Measurements from ENCODE around the gene SP110. TPM values are rescaled to one million over a fixed set of nuclear protein-coding genes. Genes with fewer than 3 reads are reported as not detected.

SP110 gene
- total and polyA plus RNA-seq, 8 donors, result 22.9 to 48.4 (median 39.3) TPM

DNA sequence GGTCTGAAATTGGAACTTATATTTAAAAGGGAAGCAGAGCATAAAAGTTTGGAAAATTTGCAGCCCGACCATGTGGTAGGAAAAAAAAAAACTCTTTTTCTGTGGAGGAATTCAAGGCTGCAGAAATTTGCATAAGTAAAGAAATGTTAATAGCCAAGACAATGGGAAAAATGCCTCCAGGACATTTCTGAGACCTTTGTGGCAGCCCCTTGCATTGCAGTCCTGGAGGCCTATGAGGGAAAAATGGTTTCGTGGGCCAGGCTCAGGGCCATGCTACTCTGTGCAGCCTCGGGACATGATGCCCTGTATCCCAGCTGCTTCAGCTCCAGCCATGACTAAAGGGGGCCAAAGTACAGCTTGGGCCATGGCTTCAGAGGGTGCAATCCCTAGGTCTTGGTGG is 79.1 kb downstream of the SP110 start:
- Histone ChIP-seq H3K27me3 (no peaks in the 10 kb centered on the region), H3K9me3 (no peaks in the 10 kb centered on the region), H3K4me1 (no peaks in the 10 kb centered on the region), H3K36me3 (no peaks in the 10 kb centered on the region), H3K4me3 (no peak overlapping the region), H3K27ac (no peak overlapping the region)
- intact Hi-C loops (cut with DNase I), result no loop called here
- no peak for DNase-seq
- no peak for ATAC-seq
- TF ChIP-seq, protein P1, sequence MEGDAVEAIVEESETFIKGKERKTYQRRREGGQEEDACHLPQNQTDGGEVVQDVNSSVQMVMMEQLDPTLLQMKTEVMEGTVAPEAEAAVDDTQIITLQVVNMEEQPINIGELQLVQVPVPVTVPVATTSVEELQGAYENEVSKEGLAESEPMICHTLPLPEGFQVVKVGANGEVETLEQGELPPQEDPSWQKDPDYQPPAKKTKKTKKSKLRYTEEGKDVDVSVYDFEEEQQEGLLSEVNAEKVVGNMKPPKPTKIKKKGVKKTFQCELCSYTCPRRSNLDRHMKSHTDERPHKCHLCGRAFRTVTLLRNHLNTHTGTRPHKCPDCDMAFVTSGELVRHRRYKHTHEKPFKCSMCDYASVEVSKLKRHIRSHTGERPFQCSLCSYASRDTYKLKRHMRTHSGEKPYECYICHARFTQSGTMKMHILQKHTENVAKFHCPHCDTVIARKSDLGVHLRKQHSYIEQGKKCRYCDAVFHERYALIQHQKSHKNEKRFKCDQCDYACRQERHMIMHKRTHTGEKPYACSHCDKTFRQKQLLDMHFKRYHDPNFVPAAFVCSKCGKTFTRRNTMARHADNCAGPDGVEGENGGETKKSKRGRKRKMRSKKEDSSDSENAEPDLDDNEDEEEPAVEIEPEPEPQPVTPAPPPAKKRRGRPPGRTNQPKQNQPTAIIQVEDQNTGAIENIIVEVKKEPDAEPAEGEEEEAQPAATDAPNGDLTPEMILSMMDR (IDR thresholded peaks at IDR 0.05), result no peak

DNA sequence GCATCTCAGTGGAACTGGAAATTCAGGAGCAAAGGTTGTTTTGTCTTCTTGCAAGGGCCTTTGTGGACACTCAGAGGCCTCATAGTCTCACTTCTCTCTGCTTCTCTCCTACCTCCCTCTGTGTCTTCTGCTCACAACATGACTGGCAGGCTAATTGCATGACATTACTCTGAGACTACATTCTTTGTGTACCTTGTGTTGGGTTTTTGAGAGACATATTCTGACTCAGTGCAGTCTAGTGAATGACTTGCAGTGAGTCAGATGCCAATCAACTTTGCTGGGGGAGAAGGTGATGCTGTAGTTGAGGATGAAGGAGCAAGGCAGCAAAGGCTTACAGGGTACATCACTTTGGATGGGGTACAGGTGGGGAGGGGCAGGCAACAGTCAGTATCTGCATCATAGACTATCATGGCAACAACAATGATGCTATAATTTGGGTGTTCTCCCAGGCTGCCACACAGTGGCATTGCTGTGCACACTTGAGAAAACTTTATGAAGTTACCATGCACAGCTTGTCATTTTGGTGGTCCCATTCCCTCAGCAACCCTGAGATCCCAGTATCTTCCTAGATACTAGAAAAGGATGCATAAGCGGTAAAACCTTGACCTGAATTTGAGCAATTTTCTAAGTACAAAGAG is 81.8 kb downstream of the SP110 start:
- no peaks in the 10 kb centered on the region for H3K4me1 ChIP-seq
- DNase-seq (no peak), ATAC-seq (no peak)
- H3K36me3 ChIP-seq, result no peaks in the 10 kb centered on the region
- TF ChIP-seq, protein P1 (IDR thresholded peaks at IDR 0.05), result no peak
- no peak overlapping the region for H3K27ac ChIP-seq
- peaks cover 0 to 9% of the 10 kb centered on the region in 2 donors for H3K9me3 ChIP-seq
- H3K4me3 ChIP-seq, result no peak overlapping the region
- intact Hi-C loops (cut with DNase I), result no loop called here
- no peaks in the 10 kb centered on the region for H3K27me3 ChIP-seq

DNA sequence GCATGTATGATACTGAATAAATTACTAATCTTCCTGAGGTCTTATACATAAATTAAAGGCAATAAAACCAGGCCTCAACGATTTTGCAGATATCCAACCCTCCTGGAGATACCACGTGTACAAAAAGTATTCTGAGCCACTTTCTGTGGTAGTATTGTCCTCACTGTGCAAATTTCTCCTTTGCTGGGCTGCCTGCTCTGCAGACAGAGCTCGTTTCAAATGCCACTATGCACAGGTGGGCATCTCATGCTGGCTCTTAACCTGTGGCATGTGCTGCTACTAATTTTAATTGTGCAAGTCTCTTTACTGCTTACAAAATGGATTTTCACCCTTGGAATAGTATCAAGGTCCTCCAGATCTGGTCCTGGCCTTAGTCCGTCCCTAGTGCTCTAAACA is 84.7 kb downstream of the SP110 start:
- H3K27me3 ChIP-seq, result no peaks in the 10 kb centered on the region
- no peak for DNase-seq
- ATAC-seq, result no peak
- H3K4me1 ChIP-seq, result peaks cover 0 to 3% of the 10 kb centered on the region in 2 donors
- intact Hi-C loops (cut with DNase I), result no loop called here
- peaks cover 0 to 13% of the 10 kb centered on the region in 2 donors for H3K9me3 ChIP-seq
- H3K36me3 ChIP-seq, result no peaks in the 10 kb centered on the region
- TF ChIP-seq, protein P1 (IDR thresholded peaks at IDR 0.05), result no peak
- no peak overlapping the region for H3K27ac ChIP-seq
- H3K4me3 ChIP-seq, result no peak overlapping the region

DNA sequence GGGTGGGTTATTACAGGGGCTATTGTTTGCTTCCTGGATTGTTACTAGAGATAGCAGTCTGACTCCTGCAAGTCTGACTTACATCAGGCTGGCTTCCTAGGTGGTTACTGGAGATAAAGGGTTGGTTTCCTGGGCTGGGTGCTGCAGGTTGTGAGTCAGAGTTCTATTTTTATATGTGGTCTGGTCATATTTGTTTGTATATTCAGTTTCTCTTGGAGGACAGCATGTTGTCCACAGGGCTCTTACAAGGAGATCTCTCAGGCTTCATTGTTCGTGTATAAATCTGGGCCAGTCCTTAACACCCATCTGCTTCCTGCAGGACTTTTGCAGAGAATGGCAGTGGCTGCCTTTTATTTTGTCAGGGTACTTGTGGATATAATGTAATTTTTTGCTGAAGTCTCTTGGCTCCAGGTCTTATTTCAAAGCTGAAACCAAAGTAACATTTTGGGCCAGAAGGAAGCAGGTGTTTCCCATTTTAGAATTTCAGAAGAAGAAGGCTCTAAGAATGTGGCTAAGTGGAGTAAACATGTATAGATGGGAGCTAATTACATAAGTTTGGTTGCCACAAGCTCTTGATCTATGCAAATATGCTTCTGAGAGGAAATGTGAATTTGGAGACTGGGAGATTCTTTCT is 85.2 kb downstream of the SP110 start:
- H3K4me3 ChIP-seq, result no peak overlapping the region
- no peaks in the 10 kb centered on the region for H3K27me3 ChIP-seq
- DNase-seq (no peak), ATAC-seq (no peak)
- peaks cover 0 to 13% of the 10 kb centered on the region in 2 donors for H3K9me3 ChIP-seq
- H3K27ac ChIP-seq, result peak overlapping the region in 1 of 2 donors; percentile 16
- H3K36me3 ChIP-seq, result no peaks in the 10 kb centered on the region
- intact Hi-C loops (cut with DNase I), result no loop called here
- peaks cover 0 to 4% of the 10 kb centered on the region in 2 donors for H3K4me1 ChIP-seq
- TF ChIP-seq, protein P1 (IDR thresholded peaks at IDR 0.05), result no peak

DNA sequence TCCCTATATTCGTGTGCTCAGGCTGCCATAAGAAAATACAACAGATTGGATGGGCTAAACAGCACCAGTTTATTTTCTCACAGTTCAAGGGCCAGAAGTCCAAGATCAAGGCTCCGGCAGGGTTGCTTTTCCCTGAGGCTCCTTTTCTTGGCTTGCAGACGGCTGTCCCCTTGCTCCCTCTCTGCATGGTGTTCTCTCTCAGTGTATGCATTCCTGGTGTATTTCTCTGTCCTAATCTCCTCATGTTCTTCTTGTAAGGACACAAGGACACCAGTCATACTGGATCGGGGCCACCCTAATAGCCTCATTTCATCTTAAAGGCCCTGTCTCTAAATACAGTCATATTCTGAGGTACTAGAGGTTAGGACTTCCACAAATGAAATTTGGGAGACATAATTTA is 88.4 kb downstream of the SP110 start:
- no peaks in the 10 kb centered on the region for H3K27me3 ChIP-seq
- H3K4me3 ChIP-seq, result no peak overlapping the region
- peaks cover 5 to 32% of the 10 kb centered on the region in 2 donors for H3K4me1 ChIP-seq
- no peaks in the 10 kb centered on the region for H3K36me3 ChIP-seq
- ATAC-seq (no peak), DNase-seq (no peak)
- intact Hi-C loops (cut with DNase I), result no loop called here
- H3K27ac ChIP-seq, result peak overlapping the region; percentile 74 to 80
- TF ChIP-seq, protein P1 (IDR thresholded peaks at IDR 0.05), result no peak
- H3K9me3 ChIP-seq, result peaks cover 0 to 13% of the 10 kb centered on the region in 2 donors
